ENCODE measurements around the gene MAD1L1.
"Not testable (repeated sequence)": the region's sequence is repeated elsewhere in the genome, so short reads cannot be mapped to it uniquely, and the experiment has no call there.

Gene MAD1L1

DNA sequence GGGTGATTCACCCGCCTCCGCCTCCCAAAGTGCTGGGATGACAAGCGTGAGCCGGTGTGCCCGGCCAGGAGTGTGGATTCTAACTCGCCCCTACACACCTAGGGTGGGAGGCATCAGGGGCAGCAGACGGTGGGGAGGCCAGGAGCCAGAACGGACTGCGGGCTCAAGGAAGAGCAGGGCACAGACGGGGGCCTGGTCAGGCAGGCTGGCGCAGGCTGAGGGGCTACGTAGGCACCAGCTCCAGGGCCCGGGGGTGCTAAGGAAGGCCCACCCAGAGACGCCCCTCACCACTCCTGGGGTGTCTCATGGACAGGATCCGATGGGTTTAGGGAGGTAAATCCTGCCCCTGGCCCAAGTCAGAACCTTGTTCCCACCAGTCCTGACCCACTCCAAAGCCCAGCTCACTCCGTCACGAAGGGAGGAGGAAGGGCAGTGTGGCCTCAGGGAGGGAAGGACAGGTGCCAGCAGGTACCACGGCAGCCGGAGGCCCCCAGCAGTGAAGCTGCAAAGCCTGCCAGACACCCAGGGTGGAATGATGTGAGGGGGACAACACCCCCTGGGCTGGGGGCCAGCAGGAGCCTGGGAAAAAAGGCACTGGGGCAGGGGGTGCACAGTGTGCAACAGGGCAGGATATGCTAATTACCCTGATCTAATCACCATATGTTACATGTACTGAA is 251.4 kb downstream of the MAD1L1 start:
- TF ChIP-seq, protein P1, sequence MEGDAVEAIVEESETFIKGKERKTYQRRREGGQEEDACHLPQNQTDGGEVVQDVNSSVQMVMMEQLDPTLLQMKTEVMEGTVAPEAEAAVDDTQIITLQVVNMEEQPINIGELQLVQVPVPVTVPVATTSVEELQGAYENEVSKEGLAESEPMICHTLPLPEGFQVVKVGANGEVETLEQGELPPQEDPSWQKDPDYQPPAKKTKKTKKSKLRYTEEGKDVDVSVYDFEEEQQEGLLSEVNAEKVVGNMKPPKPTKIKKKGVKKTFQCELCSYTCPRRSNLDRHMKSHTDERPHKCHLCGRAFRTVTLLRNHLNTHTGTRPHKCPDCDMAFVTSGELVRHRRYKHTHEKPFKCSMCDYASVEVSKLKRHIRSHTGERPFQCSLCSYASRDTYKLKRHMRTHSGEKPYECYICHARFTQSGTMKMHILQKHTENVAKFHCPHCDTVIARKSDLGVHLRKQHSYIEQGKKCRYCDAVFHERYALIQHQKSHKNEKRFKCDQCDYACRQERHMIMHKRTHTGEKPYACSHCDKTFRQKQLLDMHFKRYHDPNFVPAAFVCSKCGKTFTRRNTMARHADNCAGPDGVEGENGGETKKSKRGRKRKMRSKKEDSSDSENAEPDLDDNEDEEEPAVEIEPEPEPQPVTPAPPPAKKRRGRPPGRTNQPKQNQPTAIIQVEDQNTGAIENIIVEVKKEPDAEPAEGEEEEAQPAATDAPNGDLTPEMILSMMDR (IDR thresholded peaks at IDR 0.05; ENCODE audit: borderline replicate concordance, insufficient read depth, low read depth, low read length), result no peak
- no peak overlapping the region for H3K4me3 ChIP-seq (ENCODE audit: low read depth, low read length)

DNA sequence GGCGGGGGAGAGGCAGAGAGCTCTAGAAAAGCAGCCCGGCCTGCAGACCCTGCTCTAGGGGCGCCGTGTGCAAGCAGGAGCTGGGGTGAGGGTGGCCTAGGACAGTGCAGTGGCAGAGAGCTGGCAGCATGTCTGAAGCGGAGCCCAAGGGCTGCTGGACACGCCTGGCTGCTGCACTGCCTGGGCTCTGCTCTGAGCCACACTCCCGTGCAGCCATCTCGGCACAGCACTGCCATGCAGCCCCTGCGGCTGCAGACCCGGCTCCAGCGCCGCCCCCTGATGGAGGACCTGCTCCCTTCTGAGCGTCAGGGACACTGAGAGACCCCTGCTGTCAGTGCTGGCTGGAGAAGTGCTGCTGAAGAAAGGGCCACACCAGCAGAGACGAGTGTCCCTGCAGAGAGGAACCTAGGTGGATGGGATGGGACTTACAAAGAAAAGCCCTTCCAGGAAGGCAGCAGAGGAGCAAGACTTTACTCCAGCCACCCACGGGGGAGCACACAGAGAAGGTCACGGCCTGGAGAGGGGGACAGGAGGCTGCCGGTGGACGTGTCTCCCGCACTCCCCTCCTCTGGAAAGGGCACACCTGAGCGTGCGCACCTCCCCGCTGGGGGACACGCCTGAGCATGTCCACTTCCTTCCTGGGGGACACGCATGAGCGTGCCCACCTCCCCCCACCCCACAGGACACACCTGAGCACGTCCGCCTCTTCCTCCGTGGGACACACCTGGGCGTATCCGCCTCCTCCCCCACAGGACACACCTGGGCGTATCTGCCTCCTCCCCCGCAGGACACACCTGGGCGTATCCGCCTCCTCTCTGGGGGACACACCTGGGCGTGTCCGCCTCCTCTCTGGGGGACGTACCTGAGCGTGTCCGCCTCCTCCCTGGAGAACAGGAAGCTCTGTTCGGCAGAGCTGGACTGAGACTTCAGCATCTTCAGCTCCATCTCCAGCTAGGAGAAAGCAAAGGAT is 252.9 kb downstream of the MAD1L1 start:
- no peak overlapping the region for H3K4me3 ChIP-seq (ENCODE audit: low read depth, low read length)
- TF ChIP-seq, protein P1 (IDR thresholded peaks at IDR 0.05; ENCODE audit: borderline replicate concordance, insufficient read depth, low read depth, low read length), result no peak

DNA sequence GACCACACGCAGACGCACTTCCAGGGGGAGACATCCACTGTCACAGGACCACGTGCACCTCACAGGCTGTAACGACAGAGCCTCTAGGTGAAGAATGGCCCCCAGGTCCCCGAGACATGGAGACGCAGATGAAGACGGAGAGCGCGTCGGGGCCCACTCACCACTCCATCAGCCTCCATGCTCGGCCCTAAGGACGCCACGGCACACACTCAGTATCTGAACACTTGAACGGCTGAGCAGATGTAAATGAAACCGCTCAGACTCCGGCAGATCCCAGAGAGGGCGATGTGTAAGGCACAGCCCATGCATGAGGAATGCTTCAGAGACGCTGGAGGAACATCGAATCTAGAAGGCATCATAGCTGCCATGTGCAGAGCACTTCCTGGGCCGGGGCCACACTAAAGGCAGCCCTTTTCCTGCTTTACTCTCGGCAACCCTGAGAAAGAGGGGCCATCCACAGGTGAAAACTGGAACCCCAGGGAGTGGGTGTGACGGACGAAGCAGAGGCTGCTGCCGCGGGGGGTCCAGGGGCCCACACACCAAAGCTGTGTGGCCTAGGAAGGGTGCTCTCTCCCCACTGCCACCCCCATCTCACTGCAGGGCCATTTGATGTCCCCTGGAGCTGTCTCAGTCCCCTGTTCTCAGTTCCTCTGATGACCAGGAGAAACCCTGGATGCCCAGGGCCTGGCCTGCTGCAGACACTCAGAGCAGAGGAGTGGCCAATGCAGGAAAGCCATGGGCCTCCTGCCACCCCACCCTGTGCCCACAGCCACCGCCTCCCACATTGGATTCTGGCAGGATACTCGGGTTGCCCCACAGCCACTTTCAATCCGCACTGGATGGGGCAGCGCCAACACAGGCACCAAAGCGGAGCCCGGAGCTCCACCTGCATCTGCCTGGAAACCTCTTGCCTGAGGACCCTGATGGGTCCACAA is 253.8 kb downstream of the MAD1L1 start:
- no peak overlapping the region for H3K4me3 ChIP-seq (ENCODE audit: low read depth, low read length)
- TF ChIP-seq, protein P1 (IDR thresholded peaks at IDR 0.05; ENCODE audit: borderline replicate concordance, insufficient read depth, low read depth, low read length), result no peak

DNA sequence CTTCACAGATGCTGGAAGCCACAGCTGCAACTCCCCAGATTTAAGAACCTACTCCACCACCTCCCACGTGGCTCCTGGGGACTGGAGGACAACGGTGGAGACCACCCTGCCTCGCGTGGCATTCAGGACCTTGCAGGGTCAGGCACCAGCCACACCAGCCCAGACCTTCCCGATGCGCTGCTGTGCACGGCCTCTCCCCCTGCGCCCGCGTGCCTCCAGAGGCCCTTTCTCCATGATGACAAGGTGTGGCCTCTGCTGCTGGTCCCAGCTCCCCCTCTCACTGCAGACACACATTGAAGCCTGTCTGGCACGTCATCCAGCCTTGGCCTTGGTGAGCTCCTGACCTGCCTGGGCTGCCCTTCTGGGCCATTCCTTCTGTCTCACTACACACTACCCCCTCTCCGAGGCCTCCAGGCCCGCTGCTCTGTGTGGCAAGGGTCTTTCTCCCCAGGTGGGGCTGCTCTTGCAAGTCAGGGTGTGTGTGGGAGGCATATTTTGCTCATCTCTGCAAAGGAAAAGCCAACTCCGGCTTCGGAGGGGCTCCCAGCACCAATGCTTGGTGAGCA is 254.8 kb downstream of the MAD1L1 start:
- H3K4me3 ChIP-seq (ENCODE audit: low read depth, low read length), result no peak overlapping the region
- TF ChIP-seq, protein P1 (IDR thresholded peaks at IDR 0.05; ENCODE audit: borderline replicate concordance, insufficient read depth, low read depth, low read length), result no peak

DNA sequence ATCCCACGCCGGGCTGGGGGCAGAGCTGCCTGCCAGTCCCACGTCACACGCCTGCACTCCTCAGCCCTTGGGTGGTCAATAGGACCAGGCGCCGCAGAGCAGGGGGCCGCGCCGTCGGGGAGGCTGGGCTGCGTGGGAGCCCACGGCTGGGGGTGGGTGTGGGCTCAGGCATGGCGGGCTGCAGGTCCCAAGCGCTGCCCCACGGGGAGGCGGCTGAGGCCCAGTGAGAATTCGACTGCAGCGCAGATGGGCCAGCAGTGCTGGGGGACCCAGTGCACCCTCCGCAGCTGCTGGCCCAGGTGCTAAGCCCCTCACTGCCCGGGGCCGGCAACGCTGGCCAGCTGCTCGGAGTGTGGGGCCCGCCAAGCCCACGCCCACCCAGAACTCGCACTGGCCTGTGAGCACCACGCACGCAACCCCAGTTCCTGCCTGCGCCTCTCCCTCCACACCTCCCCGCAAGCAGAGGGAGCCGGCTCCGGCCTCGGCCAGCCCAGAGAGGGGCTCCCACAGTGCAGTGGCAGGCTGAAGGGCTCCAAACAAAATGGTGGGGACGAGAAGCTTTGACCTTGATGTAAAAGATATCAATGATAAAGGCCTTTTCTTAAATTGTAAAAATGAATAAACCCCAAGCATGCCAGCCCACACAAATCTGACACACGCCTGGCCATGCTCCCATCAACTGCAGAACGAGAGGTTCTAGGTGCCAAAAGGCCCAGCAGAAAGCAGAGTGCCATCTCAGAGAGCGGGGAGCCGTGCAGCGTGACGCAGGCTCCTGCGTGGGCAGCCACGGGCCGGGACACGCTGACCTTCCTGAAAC is 255.5 kb downstream of the MAD1L1 start:
- TF ChIP-seq, protein P1 (IDR thresholded peaks at IDR 0.05; ENCODE audit: borderline replicate concordance, insufficient read depth, low read depth, low read length), result no peak
- no peak overlapping the region for H3K4me3 ChIP-seq (ENCODE audit: low read depth, low read length)

DNA sequence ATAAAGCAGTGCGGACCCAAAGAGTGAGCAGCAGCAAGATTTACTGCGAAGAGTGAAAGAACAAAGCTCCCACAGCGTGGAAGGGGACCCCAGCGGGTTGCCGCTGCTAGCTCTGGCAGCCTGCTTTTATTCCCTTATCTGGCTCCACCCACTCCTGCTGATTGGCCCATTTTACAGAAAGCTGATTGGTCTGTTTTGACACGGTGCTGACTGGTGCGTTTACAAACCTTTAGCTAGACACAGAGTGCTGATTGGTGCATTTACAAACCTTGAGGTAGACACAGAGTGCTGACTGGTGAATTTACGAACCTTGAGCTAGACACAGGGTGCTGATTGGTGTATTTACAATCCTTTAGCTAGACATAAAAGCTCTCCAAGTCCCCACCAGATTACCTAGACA is 256.2 kb downstream of the MAD1L1 start:
- H3K4me3 ChIP-seq (ENCODE audit: low read depth, low read length), result not testable (repeated sequence)
